GM03348 (cell line): ENCODE measurements around the gene DUOX1.
A peak's percentile ranks its signal among the peaks of the same experiment; 100 is the strongest.
"Not testable (repeated sequence)": the region's sequence is repeated elsewhere in the genome, so short reads cannot be mapped to it uniquely, and the experiment has no call there.

ENCODE experiments used
- DNase-seq: peaks from one replicate; pipeline ENCODE4 v3.0.0; 2012; ENCODE audit warnings: low spot score

Gene DUOX1

GRCh38 chr15:45121706-45122417, 7.9 kb upstream of the DUOX1 start:
- DNase-seq: peak; percentile 90

- no peak for DNase-seq
Measured at GRCh38 chr15:45122719-45123118, 7.1 kb upstream of the DUOX1 start.

- DNase-seq: no peak
Measured at GRCh38 chr15:45123397-45123796, 6.4 kb upstream of the DUOX1 start.

GRCh38 chr15:45126535-45127158, 3.1 kb upstream of the DUOX1 start:
- peak; percentile 51 for DNase-seq

- DNase-seq: no peak
Measured at GRCh38 chr15:45128971-45129639, 689 bp upstream of the DUOX1 start.

GRCh38 chr15:45130291-45131000, 652 bp downstream of the DUOX1 start:
- no peak for DNase-seq

- DNase-seq: no peak
Measured at GRCh38 chr15:45131510-45131909, 1.7 kb downstream of the DUOX1 start.

- no peak for DNase-seq
Measured at GRCh38 chr15:45132844-45133560, 3.2 kb downstream of the DUOX1 start.

GRCh38 chr15:45133561-45133920, 3.7 kb downstream of the DUOX1 start:
- no peak for DNase-seq

GRCh38 chr15:45134046-45134445, 4.3 kb downstream of the DUOX1 start:
- no peak for DNase-seq

- DNase-seq: no peak
Measured at GRCh38 chr15:45134682-45135604, 5.1 kb downstream of the DUOX1 start.

- DNase-seq: not testable (repeated sequence)
Measured at GRCh38 chr15:45135705-45136377, 6.0 kb downstream of the DUOX1 start.

GRCh38 chr15:45136378-45136764, 6.6 kb downstream of the DUOX1 start:
- no peak for DNase-seq

- DNase-seq: no peak
Measured at GRCh38 chr15:45137703-45138102, 7.9 kb downstream of the DUOX1 start.

- DNase-seq: no peak
Measured at GRCh38 chr15:45138814-45139765, 9.3 kb downstream of the DUOX1 start.

GRCh38 chr15:45139770-45140169, 10.0 kb downstream of the DUOX1 start:
- DNase-seq: no peak

GRCh38 chr15:45140557-45141250, 10.9 kb downstream of the DUOX1 start:
- DNase-seq: no peak

GRCh38 chr15:45141386-45141785, 11.6 kb downstream of the DUOX1 start:
- DNase-seq: no peak

- no peak for DNase-seq
Measured at GRCh38 chr15:45143056-45143455, 13.3 kb downstream of the DUOX1 start.
